K562 (cell line): ENCODE data around the gene IQGAP3. TPM values are rescaled to one million over a fixed set of nuclear protein-coding genes. Genes with fewer than 3 reads are reported as not detected.

ENCODE experiments used
- ATAC-seq: fragments of 200-7000 bp; cut with Tn5 transposase; 3 replicates; pipeline ENCODE4 v1.9.1; 2020; ENCODE audit warnings: moderate library complexity
- BruUV-seq: library from RNA; stranded (reverse); fragments of 400-500 nt; replicated peaks from 2 replicates; lab custom pipeline; 2021; lab: Mats Ljungman, UMichigan
- CTCF ChIA-PET: fragments of 300-600 bp; formaldehyde crosslinking; extraction: SDS; loops from one replicate; lab custom pipeline; 2021; ENCODE audit warnings: low intra/inter-chr PET ratio; lab: Yijun Ruan, JAX
- POLR2A ChIA-PET: fragments of 300-600, 350-650 bp; sonication (Branson Sonifier 250); formaldehyde crosslinking; extraction: SDS; loops from one replicate; lab custom pipeline; 2021; ENCODE audit warnings: antibody characterized with exemption, inconsistent platforms; lab: Yijun Ruan, JAX
- DNase-seq, 4 experiments: peaks; one replicate each; pipeline versions ENCODE4 v3.0.0 to v3.0.0-alpha.2; 2011 to 2018; ENCODE audit warnings: low spot score in 3 of 4, mixed read lengths in 3 of 4; ENCODE audit errors: extremely low read depth in 1 of 4
- FAIRE-seq: peaks from 2 replicates; lab custom pipeline; 2011; peaks lifted over from hg19 to GRCh38; lab: Jason Lieb, UNC
- H2AFZ ChIP-seq: 2 replicates; pipeline ENCODE4 v1.6.0; 2011; ENCODE audit warnings: low read depth, low read length, control low read depth, inconsistent platforms
- H3K27ac ChIP-seq: fragments of 200-600 bp; 3 replicates; pipeline ENCODE4 v1.8.0; 2011; ENCODE audit warnings: low read depth, mild to moderate bottlenecking, control low read depth, inconsistent platforms, low read length, moderate library complexity, mixed read lengths; ENCODE audit errors: extremely low read depth
- H3K27me3 ChIP-seq, 2 experiments: fragments of 300-600 bp in 1 of 2; 2 replicates in 1 of 2; 3 replicates in 1 of 2; pipeline versions ENCODE4 v1.6.0 to v1.8.0; 2011; ENCODE audit warnings: inconsistent platforms in 2 of 2, low read length in 2 of 2, mild to moderate bottlenecking in 1 of 2, mixed read lengths in 1 of 2, moderate library complexity in 1 of 2; ENCODE audit not compliant: control insufficient read depth in 2 of 2, insufficient read depth in 2 of 2
- H3K36me3 ChIP-seq: fragments of 300-600 bp; 3 replicates; pipeline ENCODE4 v1.8.0; 2011; ENCODE audit warnings: mild to moderate bottlenecking, low read length, inconsistent platforms; ENCODE audit not compliant: control insufficient read depth, insufficient read depth
- H3K4me1 ChIP-seq, 2 experiments: fragments of 200-600 bp in 1 of 2; replicated peaks in 1 of 2; 2 replicates in 1 of 2; 3 replicates in 1 of 2; pipeline versions ENCODE4 v1.5.1 to v1.8.0; 2011; ENCODE audit warnings: inconsistent platforms in 2 of 2, low read length in 2 of 2, mild to moderate bottlenecking in 1 of 2, mixed read lengths in 1 of 2, moderate library complexity in 1 of 2; ENCODE audit not compliant: control insufficient read depth in 2 of 2, insufficient read depth in 2 of 2
- H3K4me2 ChIP-seq: 2 replicates; pipeline ENCODE4 v1.6.1; 2011; ENCODE audit warnings: low read length, control low read depth, inconsistent platforms, mixed read lengths; ENCODE audit not compliant: insufficient read depth
- H3K4me3 ChIP-seq: fragments of 200-600 bp; sonication (generic), shearing (Covaris generic); 2 replicates; pipeline ENCODE4 v1.5.1; 2016; ENCODE audit warnings: control low read depth, inconsistent platforms
- H3K79me2 ChIP-seq: fragments of 200-600 bp; 3 replicates; pipeline ENCODE4 v1.8.0; 2011; ENCODE audit warnings: low read length, inconsistent platforms; ENCODE audit not compliant: control insufficient read depth, insufficient read depth
- H3K9ac ChIP-seq, 2 experiments: 2 replicates each; pipeline versions ENCODE4 v1.6.0 to v1.6.1; 2011; ENCODE audit warnings: low read depth in 2 of 2, low read length in 2 of 2, control low read depth in 1 of 2, inconsistent platforms in 1 of 2, mild to moderate bottlenecking in 1 of 2, mixed read lengths in 1 of 2; ENCODE audit not compliant: insufficient read depth in 1 of 2
- H3K9me1 ChIP-seq: one replicate; pipeline ENCODE4 v1.6.0; 2011; ENCODE audit warnings: inconsistent platforms, mild to moderate bottlenecking, low read length, moderate library complexity; ENCODE audit not compliant: control insufficient read depth, insufficient read depth
- H3K9me3 ChIP-seq: replicated peaks from 2 replicates; pipeline ENCODE4 v1.5.1; 2011; ENCODE audit warnings: low read depth, low read length, inconsistent platforms; ENCODE audit not compliant: control insufficient read depth, insufficient read depth
- H4K20me1 ChIP-seq: replicated peaks from 2 replicates; pipeline ENCODE4 v1.6.1; 2011; ENCODE audit warnings: low read length, inconsistent platforms, mixed read lengths; ENCODE audit not compliant: control insufficient read depth, insufficient read depth
- CREB1 ChIP-seq, 2 experiments: sonication (generic) in 1 of 2; formaldehyde crosslinking in 1 of 2; IDR thresholded peaks; 2 replicates each; pipeline versions ENCODE4 v1.6.1 to v1.8.0; 2012 to 2022; ENCODE audit warnings: inconsistent platforms in 1 of 2, mild to moderate bottlenecking in 1 of 2, missing genetic modification reagents in 1 of 2, moderate library complexity in 1 of 2
- DNMT1 ChIP-seq: fragments of 450-650 bp; IDR thresholded peaks from 2 replicates; pipeline ENCODE4 v1.6.1; 2016; ENCODE audit warnings: antibody characterized with exemption, mild to moderate bottlenecking
- HLTF ChIP-seq: fragments of 450-650 bp; IDR thresholded peaks from 2 replicates; pipeline ENCODE4 v1.6.1; 2016
- JUND ChIP-seq, 2 experiments: IDR thresholded peaks; 2 replicates in 1 of 2; 3 replicates in 1 of 2; pipeline ENCODE4 v1.6.1; 2011; ENCODE audit warnings: borderline replicate concordance in 2 of 2, low read depth in 2 of 2, low read length in 2 of 2, improper control_type of control experiment in 1 of 2, missing biosample characterization in 1 of 2, missing genetic modification characterization in 1 of 2, missing genetic modification reagents in 1 of 2
- NEUROD1 ChIP-seq: fragments of 150-350 bp; IDR thresholded peaks from 2 replicates; pipeline ENCODE4 v1.6.1; 2014; ENCODE audit warnings: borderline replicate concordance, low read length, low read depth; ENCODE audit not compliant: partially characterized antibody
- POLR3G ChIP-seq: IDR thresholded peaks from 2 replicates; pipeline ENCODE4 v1.6.1; 2011; ENCODE audit not compliant: insufficient read length, insufficient replicate concordance; ENCODE audit errors: extremely low read depth
- ZNF174 ChIP-seq: fragments of 250-450 bp; sonication (Bioruptor Pico); IDR thresholded peaks from 2 replicates; pipeline ENCODE4 v1.4.0; 2020; ENCODE audit warnings: mild to moderate bottlenecking
- WGBS: fragments of 100-300 bp; shearing (Covaris generic); methylation state at CpG from one replicate; pipeline ENCODE4 v1.1.6; 2016; ENCODE audit warnings: low coverage, mixed read lengths; ENCODE audit not compliant: insufficient coverage; ENCODE audit errors: missing lambda C conversion rate; 5-methylcytosine and 5-hydroxymethylcytosine counted together
- in situ Hi-C: fragments of 300-500 bp; cut with MboI; formaldehyde crosslinking; loops from 4 replicates; pipeline ENCODE4 v1.15.0; 2018; ENCODE audit warnings: inconsistent platforms, mixed read lengths
- intact Hi-C: fragments of 100-400 bp; cut with micrococcal nuclease; formaldehyde crosslinking; loops from 2 replicates; pipeline ENCODE4 v1.14.2; 2022
- polyA plus RNA-seq, 8 experiments: library from polyadenylated mRNA; depleted of rRNA in 4 of 8; stranded (reverse) in 5 of 8; unstranded in 3 of 8; fragments of >200 nt; fragmentation: Nextera tagmentation in 2 of 8; fragmentation: Illumina TruSeq in 1 of 8; extraction: Ambion mirVana in 2 of 8; extraction: Trizol in 1 of 8; gene quantifications; 2 replicates each; pipeline versions ENCODE4 v1.2.1 to v1.2.3, GENCODE V29; 2011 to 2014; ENCODE audit warnings: inconsistent platforms in 1 of 8, missing spikeins in 1 of 8
- total RNA-seq, 7 experiments: library from RNA; depleted of rRNA in 6 of 7; stranded (reverse); fragments of >200 nt in 6 of 7; fragmentation: Illumina TruSeq in 2 of 7; extraction: Trizol in 2 of 7; gene quantifications; 2 replicates each; pipeline versions ENCODE4 v1.2.1 to v1.2.3, GENCODE V29; 2011 to 2021; ENCODE audit warnings: low replicate concordance in 1 of 7
- TF ChIP-seq, protein P1 (sequence below), 2 experiments: fragments of 450-650 bp; conservative IDR thresholded peaks; 2 replicates each; pipeline ENCODE4 v1.6.1; 2017; ENCODE audit warnings: mild to moderate bottlenecking in 2 of 2, moderate library complexity in 2 of 2
- TF ChIP-seq, protein P2 (sequence below): IDR thresholded peaks from 3 replicates; pipeline ENCODE4 v1.6.1; 2011; ENCODE audit warnings: borderline replicate concordance, mild to moderate bottlenecking, moderate library complexity; ENCODE audit not compliant: insufficient read length; ENCODE audit errors: extremely low read depth
- TF ChIP-seq, protein P3 (sequence below): IDR thresholded peaks from 2 replicates; pipeline ENCODE4 v1.6.1; 2011; ENCODE audit warnings: borderline replicate concordance, low read depth, mild to moderate bottlenecking, moderate library complexity, low read length; ENCODE audit not compliant: insufficient read depth, poor library complexity, severe bottlenecking

The IQGAP3 gene
- total and polyA plus RNA-seq, 9 of the 15 experiments (the other 6 are each of a cell fraction or from before 2014, with no cell fraction given), result 1.4 to 16.6 (median 11.9) TPM

DNA sequence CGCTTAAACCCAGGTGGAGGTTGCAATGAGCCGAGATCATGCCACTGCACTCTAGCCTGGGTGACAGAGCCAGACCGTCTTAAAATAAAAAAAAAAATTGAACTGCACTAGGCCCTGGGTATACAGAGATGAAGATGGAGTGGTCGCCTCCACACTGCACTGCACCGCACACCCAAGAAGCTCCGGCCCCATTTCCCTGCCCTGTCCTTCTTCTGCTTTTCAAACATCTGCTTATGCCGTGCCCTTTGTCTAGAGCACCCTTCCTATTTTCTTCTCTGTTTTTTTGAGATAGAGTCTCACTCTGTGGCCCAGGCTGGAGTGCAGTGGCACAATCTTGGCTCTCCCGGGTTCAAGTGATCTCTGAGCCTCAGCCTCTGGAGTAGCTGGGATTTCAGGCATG, 17.4 kb downstream of the IQGAP3 start:
- BruUV-seq, result no TSS peak
- Histone ChIP-seq H3K4me2 (no peak overlapping the region), H2AFZ (no peak overlapping the region), H3K27ac (no peak overlapping the region), H3K36me3 (peaks cover 44% of the 10 kb centered on the region; the same call in 2 of the 3 replicates), H3K9me1 (no peaks in the 10 kb centered on the region), H3K4me1 (no peaks in the 10 kb centered on the region; a peak in 1 of 5 replicates), H3K9ac (no peak overlapping the region), H3K79me2 (no peaks in the 10 kb centered on the region), H4K20me1 (no peaks in the 10 kb centered on the region), H3K4me3 (no peak overlapping the region), H3K27me3 (no peaks in the 10 kb centered on the region), H3K9me3 (no peaks in the 10 kb centered on the region)
- FAIRE-seq (no peak), ATAC-seq (no peak), DNase-seq (no peak)
- 66% methylated on average over 8 of the region's 8 CpGs for WGBS
- ChIA-PET CTCF (no interaction called here), POLR2A (interaction anchor here (0.8 to 1.1 kb wide), 3 partner anchors 8 to 11 kb away, joined by 3 to 4 read pairs (median 3); no protein-coding TSS in a partner anchor)
- intact Hi-C loops (no loop called here), in situ Hi-C loops (no loop called here)
- no peak for TF ChIP-seq NEUROD1
- no peak for TF ChIP-seq CREB1 (IDR thresholded peaks at IDR 0.05)
- TF ChIP-seq CREB1 (CRISPR knock-in tag; IDR thresholded peaks at IDR 0.05), result no peak
- no peak for TF ChIP-seq ZNF174 (CRISPR knock-in tag)
- TF ChIP-seq, protein P1, sequence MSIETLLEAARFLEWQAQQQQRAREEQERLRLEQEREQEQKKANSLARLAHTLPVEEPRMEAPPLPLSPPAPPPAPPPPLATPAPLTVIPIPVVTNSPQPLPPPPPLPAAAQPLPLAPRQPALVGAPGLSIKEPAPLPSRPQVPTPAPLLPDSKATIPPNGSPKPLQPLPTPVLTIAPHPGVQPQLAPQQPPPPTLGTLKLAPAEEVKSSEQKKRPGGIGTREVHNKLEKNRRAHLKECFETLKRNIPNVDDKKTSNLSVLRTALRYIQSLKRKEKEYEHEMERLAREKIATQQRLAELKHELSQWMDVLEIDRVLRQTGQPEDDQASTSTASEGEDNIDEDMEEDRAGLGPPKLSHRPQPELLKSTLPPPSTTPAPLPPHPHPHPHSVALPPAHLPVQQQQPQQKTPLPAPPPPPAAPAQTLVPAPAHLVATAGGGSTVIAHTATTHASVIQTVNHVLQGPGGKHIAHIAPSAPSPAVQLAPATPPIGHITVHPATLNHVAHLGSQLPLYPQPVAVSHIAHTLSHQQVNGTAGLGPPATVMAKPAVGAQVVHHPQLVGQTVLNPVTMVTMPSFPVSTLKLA (conservative IDR thresholded peaks at IDR 0.05), result no peak
- no peak for TF ChIP-seq JUND (IDR thresholded peaks at IDR 0.05; ENCODE audit: borderline replicate concordance, low read depth, low read length)
- no peak for TF ChIP-seq JUND (tag; IDR thresholded peaks at IDR 0.05; ENCODE audit: borderline replicate concordance, low read depth, low read length)
- TF ChIP-seq, protein P2, sequence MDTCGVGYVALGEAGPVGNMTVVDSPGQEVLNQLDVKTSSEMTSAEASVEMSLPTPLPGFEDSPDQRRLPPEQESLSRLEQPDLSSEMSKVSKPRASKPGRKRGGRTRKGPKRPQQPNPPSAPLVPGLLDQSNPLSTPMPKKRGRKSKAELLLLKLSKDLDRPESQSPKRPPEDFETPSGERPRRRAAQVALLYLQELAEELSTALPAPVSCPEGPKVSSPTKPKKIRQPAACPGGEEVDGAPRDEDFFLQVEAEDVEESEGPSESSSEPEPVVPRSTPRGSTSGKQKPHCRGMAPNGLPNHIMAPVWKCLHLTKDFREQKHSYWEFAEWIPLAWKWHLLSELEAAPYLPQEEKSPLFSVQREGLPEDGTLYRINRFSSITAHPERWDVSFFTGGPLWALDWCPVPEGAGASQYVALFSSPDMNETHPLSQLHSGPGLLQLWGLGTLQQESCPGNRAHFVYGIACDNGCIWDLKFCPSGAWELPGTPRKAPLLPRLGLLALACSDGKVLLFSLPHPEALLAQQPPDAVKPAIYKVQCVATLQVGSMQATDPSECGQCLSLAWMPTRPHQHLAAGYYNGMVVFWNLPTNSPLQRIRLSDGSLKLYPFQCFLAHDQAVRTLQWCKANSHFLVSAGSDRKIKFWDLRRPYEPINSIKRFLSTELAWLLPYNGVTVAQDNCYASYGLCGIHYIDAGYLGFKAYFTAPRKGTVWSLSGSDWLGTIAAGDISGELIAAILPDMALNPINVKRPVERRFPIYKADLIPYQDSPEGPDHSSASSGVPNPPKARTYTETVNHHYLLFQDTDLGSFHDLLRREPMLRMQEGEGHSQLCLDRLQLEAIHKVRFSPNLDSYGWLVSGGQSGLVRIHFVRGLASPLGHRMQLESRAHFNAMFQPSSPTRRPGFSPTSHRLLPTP, result no peak
- TF ChIP-seq POLR3G, result no peak
- no peak for TF ChIP-seq DNMT1
- no peak for TF ChIP-seq HLTF
- TF ChIP-seq, protein P3, sequence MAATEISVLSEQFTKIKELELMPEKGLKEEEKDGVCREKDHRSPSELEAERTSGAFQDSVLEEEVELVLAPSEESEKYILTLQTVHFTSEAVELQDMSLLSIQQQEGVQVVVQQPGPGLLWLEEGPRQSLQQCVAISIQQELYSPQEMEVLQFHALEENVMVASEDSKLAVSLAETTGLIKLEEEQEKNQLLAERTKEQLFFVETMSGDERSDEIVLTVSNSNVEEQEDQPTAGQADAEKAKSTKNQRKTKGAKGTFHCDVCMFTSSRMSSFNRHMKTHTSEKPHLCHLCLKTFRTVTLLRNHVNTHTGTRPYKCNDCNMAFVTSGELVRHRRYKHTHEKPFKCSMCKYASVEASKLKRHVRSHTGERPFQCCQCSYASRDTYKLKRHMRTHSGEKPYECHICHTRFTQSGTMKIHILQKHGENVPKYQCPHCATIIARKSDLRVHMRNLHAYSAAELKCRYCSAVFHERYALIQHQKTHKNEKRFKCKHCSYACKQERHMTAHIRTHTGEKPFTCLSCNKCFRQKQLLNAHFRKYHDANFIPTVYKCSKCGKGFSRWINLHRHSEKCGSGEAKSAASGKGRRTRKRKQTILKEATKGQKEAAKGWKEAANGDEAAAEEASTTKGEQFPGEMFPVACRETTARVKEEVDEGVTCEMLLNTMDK, result no peak
